GM21515 (cell line): Measurements from ENCODE around the gene SEPTIN5.
"Not testable (repeated sequence)": the region's sequence is repeated elsewhere in the genome, so short reads cannot be mapped to it uniquely, and the experiment has no call there.

Source experiments
- ATAC-seq: cut with Tn5 transposase; IDR thresholded peaks from one replicate; pipeline ENCODE4 v1.9.1; 2021; ENCODE audit not compliant: unreplicated experiment

The SEPTIN5 gene

DNA sequence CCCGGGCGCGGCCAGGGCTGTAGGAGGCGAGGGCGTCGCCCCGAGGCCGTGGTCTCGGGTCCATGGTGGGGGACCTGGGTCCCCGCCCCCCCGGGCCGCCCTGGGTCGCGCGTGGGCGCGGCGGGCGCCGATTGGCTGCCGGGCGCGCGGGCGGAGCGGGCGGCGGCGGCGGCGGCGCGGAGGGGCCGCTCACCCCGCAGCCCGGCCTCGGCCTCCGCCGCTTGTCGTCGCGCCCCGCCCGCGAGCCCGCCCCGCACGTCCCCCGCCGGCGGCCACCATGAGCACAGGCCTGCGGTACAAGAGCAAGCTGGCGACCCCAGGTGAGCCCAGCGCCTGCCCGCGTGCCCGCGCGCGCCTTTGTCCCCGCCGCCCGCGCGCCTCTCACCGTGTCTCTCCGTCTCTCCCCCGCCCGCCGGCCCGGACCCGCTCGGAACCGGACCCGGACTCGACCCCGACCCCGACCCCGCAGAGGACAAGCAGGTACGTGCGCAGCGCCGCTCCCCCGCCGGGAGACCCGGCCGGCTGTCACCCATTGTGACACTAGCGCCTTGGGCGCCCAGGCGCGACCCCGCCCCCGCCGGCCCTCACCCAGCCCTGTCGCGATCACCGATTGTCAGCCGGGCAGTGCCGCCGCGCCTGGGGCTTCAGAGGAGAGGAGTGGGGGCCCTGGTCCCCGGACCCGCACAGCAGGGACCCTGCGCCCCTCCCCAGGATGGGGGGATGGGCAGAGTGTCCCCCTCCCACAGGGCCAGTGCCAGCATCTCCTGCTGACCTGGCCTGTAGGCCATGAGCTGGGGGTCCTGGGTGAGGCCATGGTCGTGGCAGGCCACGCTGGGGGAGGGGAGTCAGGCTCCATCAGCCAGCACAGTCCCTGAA is at the start of gene SEPTIN5:
TSS of gene SEPTIN5 (plus strand) at position 192 of the 876 bp plus-strand sequence. CDS start at position 278, 86 bp downstream.
- no peak for ATAC-seq

DNA sequence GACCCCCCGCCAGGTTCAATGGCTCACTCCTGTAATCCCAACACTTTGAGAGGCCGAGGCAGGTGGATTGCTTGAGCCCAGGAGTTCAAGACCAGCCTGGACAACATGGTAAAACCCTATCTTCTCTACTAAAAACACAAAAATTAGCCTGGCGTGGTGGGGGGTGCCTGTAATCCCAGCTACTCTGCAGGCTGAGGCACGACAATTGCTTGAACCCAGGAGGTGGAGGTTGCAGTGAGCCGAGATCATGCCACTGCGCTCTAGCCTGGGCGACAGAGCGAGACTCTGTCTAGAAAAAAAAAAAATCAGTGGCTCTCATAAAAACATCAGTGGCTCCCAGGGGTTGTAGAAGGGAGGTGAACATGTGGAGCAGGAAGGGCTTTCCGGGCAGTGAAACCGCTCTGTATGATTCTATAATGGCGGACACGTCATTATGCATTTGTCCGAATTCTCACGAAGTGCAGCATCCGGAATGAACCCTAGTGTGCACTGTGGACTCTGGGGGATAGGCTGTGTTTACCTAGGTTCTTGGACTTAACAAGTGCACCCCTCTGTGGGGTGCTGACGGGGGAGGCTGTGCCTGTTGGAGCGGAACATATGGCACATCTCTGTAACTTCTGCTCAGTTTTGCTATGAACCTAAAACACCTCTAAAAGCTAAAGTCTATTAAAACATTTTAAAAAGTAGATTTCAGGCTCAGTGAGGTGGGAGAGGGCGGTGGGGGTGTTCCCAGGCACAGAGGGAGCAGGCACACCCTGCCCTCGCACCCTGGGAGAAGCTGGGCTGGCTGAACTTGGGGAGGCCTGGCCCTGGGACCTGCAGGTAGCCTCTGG is 49.1 kb upstream of the SEPTIN5 start:
- ATAC-seq, result no peak

DNA sequence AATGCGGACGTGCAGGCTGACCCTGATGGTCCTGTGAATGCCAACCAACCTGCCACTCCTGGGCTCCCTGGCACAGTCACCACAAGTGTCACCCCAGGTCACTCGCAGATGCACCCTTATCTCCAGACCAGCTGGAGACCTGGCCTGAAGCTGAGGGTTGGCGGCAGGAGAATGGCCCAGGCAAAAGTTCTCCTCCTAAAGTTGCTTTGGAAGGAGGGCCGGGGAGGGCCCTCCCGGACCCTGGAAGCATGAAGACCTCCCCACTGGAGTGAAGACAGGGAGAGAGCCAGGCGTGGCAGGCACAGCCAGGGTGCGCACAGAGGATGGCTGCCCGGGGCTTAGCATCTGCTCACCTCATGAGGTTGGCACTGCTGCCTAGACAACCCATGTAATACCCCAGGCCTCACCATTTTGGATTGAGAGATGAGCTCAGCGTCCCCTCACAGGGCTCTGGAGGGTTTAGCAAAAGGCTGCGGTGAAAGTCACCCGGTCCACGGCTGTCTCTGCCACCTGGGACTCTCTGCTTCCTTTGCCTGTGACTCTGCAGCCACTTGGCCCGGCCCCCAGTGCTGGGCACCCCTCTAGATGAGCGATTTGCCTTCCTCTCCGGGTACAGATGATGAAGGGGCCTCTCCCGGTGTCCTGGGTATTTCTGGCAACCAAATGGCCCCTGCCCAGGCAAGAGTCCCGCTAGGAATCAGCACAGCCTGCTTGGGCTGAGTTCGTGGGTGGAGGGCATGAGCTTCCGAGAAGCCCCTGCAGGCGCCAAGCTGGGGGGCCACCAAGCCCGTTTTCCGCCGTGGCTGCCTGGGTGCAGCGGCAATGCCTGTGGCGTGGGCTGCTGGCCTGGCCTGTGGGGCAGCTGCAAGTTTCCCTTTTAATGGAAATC is 48.3 kb upstream of the SEPTIN5 start:
- ATAC-seq, result no peak

DNA sequence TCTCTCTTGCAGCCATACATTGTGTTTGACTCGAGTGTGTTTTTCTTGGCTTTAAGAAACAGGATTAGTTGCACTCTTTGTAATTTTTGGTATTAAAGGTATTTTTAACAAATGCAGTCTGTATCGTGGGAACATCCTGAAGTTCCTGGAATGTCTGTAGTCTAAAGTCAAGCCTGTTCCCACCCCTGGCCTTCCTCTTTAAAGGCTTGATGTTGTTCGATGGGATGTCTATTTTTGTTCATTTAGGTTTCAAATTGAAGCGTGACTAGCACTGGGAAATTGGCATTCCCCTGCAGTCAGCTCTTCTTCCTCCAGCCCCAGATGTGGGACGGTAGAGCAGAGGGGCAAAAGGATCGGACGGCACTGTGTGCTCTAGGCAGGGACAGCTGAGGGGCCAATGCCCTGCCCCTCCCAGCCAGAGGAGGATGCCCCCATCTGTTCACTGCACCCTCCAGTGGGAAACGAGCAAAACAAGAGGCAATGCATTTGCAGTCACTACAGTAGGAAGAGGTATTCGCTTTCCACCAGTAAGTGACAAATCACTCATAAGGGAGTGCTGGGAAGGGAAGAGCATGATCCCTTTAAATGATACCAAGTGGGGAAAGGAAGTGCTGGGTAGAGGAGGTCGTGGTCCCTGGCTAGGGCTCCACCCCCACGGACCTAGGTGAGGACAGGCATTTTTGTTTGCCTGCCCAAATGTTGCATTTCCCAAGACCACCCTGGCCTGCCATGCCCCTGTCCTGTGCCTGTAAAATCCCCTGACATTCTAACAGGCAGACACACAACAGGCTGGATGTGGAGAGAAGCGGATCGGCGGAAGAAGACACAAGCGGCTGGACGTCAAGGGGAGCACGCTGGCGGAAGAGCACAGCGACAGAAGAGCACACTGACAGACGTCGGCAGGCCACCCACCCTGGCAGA is 47.4 kb upstream of the SEPTIN5 start:
- no peak for ATAC-seq

DNA sequence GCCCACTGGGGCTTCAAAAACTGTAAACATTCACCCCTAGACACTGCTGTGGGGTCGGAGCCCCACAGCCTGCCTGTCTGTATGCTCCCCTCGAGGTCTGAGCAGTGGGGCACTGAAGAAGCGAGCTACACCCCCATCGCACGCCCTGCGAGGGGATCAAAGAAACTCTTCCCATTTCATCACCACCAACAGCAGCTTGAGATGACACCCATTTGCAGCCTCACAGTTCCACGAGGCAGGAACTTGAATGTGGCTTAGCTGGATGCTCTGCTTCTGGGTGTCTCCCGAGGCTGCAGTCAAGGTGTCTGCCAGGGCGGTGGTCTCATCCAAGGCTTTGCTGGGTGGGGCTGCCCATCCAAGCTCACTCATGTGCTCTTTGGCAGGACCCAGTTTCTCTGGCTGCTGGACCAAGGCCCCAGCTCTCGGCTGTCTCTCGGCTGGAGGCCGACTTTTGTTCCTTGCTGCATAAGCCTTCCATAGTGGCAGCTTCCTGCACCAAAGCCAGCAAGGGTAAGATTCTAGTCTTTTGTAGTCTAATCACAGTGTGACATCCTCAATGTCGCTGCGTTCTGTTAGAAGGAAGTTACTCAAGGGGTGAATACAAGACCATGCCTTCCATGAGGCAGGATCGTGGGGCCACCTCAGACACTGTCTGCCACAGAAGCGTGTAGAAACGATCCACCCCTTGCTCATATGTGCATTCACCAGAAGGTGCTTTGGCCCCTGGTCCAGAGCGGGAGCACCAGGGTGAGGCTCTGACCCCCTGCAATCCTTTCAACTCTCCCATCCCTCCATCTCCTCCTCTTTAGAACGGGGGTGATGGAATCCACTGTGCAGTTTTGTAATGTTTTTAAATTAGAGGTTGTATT is 46.2 kb upstream of the SEPTIN5 start:
- ATAC-seq, result no peak

DNA sequence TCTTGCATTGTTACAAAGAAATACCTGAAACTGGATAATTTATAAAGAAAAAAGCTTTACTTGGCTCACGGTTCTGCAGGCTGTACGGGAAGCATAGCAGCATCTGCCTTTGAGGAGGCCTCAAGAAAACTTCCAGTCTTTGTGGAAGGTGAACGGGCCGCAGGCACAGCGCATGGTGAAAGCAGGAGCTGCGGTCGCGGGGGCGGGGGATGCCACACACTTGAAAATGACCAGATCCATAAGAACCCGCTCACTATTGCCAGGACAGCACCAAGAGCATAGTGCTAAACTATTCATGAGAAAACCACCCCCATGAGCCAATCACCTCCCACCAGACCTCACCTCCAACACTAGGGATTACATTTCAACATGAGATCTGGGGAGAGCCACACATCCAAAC is 45.6 kb upstream of the SEPTIN5 start:
- no peak for ATAC-seq

DNA sequence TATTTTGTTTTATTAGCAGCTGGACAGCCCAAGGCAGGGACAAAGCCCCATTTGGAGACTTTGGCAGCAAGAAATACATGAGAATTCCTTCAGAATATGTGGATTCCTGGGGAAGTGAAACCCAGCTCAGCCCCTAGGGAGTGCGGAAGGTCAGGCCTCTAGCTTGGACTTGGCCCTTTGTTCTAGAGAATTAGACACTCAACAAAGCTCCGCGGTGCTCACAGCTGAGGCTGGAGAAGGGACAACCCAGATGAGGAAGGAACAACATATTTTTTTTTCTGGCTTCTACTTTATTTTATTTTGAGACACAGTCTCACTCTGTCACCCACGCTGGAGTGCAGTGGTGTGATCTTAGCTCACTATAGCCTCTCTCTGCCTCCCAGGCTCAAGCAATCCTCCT is 44.7 kb upstream of the SEPTIN5 start:
- ATAC-seq, result no peak

DNA sequence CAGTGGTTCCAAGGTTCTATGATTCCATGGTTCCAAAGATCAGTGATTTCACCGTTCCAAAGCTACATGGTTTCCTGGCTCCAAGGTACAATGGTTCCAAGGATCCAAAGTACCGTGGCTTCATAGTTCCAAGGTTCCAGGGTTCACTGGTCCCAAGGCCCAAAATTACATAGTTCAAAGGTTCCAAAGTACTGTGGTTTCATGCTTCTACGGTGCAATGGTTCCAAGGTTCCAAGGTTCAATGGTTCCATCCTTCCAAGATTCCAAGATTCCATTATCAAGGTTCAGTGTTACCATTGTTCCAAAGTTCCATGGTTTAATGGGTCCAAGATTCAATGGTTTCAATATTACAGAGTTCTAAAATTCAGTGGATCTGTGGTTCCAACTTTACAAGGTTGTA is 43.0 kb upstream of the SEPTIN5 start:
- no peak for ATAC-seq

DNA sequence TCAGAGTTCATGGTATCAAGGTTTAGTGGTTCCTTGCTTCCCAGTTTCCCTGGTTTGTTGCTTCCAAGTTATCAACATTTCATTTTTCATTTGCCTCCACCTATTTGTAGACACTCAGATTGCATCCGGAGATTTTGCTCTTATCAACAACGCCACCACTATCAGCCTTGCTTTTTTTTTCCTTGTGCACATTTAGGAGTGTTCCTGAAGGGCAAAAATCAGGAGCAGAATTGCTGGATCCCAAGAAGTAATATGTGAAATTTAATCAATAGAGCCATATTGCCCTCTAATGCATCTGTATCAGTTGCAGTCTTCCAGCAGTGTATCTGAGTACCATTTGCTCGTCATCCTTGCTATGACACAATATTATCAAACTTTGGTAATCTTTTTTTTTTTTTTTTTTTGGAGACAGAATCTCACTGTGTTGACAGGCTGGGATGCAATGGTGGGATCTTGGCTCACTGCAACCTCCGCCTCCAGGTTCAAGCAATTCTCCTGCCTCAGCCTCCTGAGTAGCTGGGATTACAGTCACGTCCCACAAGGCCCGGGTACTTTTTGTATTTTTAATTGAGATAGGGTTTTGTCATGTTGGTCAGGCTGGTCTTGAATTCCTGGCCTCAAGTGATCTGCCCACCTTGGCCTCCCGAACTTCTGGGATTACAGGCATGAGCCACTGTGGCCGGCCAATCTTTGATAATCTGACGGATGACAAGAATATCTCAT is 42.1 kb upstream of the SEPTIN5 start:
- no peak for ATAC-seq

DNA sequence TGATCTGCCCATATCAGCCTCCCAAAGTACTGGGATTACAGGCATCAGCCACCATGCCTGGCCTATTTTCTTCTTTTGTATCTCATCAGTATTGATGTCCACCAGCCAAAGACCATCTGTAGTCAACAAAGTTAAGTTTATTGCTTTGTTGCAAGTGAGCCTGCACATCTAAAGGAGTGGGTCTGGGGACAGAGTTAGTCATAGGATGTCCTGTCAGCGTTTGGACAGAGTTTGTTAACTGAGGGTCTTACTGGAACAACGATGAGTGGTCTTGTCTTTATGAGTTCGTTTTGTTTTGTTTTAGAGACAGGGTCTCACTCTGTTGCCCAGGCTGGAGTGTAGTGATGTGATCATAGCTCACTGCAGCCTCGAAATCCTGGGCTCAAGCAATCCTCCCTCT is 40.6 kb upstream of the SEPTIN5 start:
- ATAC-seq, result no peak

DNA sequence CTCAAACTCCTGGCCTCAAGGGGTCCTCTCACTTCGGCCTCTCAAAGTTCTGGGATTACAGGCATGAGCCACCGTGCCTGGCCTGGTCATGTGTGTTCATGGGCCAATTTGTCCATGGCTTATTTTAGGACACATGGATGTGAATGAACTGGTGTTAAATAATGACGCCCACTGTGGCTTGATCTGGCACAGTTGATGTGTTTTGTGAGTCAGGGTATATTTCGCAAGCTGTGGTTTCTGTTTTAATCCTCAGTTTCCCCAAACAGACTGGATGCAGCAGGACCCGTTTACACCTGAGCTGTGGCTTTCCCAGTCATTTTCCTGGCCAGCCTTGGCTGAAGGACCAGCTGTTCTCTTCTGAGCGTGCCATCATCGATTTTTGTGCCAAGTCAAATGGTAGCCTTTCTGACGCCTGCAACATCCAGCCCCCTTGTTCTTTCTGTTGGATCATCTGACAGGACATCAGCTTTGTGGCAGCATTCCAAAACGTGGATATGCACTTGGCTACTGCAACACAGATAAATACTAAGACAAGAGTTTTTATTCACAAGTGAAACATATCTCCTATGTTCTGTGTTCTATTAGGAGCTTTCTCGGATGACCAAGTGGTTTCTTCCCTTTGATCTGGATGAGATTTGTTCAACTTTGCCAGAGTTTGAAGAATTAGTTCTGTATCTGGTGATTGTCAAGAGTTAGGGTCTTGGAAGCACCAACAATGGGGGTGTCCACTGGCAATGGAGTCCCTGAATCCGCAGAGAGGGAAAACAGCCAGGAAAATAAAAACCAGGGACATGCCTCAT is 40.0 kb upstream of the SEPTIN5 start:
- ATAC-seq, result no peak

DNA sequence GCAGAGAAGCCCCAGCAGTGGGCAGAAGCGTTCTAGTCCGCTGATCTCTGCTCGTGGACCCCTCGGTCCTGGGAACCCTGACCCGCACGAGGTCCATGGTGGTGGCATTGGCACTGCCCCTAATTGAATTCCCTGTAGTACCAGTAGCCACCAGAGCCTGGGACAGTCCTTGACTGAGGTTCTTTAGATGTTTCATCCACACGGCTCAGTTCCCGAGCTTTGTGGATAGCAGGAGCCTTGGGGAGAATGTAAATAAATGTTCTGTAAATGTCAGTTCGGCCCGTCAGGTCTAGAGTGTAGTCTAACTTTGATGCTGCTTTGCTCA is 39.4 kb upstream of the SEPTIN5 start:
- no peak for ATAC-seq

DNA sequence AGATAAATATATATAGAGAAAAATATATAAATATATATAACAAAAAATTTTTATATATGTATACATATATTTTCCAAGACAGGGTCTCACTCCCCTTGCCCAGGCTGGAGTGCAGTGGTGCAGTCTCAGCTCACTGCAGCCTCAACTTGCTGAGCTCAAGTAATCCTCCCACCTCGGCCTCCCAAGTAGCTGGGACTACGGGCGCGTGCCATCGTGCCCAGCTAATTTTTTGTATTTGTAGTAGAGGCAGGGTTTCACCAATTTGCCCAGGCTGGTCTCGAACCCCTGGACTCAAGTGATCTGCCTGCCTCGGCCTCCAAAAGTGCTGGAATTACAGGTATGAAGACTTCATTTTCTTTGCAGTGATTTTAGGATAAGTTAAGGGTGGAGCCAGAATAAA is 38.9 kb upstream of the SEPTIN5 start:
- no peak for ATAC-seq

DNA sequence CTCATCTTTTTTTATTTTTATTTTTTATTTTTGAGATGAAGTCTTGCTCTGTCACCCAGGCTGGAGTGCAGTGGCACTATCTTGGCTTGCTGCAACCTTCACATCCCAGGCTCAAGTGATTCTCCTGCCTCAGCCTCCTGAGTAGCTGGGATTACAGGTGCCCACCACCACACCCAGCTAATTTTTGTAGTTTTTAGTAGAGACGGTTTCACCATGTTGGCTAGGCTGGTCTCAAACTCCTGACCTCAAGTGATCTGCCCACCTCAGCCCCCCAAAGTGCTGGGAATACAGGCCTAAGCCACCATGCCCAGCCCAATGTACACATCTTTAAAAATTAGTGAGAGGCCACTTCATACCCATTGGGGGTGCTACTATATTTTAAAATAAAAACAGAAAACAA is 37.9 kb upstream of the SEPTIN5 start:
- not testable (repeated sequence) for ATAC-seq

DNA sequence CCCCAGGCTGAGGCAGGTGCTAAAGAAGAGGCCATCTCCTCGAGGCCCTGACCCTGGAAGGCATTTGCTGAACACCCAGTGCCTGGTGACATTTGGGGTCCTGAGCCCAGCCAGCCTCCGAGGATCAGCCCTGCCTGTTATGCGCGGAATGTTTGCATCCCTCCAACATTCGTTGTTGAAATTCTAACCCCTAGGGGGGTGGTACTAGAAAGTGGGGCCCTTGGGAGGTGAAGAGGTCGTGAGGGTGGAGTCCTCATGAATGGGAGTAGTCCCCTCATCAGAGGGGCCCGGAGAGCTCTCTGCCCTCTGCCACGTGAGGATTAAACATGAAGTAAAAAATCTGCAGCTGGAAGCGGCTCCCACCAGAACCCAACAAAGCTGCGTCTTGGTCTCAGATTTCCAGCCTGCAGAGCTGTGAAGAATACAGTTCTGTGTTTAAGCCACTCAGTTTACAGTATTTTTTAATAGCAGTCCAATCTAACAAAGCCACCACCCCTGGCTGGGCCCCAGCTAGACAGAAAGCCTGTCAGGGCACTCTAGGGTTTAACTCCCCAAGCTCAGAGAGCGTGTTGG is 35.3 kb upstream of the SEPTIN5 start:
- no peak for ATAC-seq

DNA sequence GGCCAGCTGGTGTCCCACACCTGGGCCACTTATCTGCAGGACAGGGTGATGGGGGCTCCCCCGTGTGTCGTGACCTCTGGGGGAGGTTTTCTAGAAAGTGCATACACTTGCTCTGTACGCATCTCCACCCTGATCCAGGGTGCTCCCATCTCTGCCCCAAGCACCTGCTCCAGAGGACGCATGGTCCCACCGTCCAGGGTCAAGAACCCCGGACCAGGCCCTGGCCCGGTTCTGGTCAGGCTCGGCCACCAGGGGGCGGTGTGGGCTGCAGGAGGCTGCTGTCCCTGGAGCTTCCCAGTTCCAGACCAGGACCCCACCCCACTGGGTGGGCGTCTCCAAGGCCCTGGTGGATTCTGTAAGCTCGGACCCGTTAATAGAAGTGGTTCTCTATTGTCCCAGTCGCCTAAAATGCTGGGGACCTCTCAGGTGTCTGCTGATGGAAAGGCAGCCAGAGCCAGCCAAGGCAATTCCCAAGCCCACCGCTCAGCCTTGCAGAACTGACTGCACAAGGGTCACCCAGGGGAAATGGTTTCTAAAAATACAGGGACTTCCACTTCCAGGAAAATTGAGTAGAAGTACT is 34.7 kb upstream of the SEPTIN5 start:
- ATAC-seq, result no peak

DNA sequence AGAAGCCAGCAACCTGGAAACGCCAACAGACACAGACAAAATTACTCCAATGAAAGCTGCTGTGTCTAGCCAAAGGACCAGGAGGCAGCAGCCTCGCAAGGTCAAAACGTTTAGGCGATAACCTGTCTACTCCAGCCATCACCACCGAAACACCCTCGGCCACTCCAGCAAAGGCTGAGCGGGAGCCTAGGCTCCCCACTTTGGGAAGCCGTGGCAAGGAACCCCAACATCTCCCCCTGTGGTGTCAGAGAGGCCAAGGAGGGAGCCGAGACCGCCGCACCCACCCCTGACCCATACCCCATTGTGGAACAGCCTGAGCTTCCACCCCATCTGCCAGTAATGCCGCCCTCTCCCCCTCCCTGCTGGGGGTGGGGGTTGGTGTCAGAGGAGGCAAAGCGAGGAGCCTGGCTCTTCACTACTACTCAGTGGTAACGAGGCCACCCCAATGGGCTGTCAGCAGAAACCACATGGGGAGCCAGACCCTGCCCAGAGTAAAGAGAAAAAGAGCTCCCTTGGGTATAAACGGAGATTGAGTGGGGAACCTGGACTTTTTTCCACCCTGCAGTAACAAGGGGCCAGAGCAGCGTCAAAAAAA is 33.9 kb upstream of the SEPTIN5 start:
- no peak for ATAC-seq
